SU-DHL-6 (cell line): ENCODE results near the gene GZMM.

Experiments used
- H2AFZ ChIP-seq: fragments of 200-600 bp; sonication (generic); 2 replicates; pipeline ENCODE4 v1.6.1; 2014; ENCODE audit warnings: low read depth, mild to moderate bottlenecking, moderate library complexity, mixed read lengths, antibody characterized with exemption, low read length; ENCODE audit not compliant: severe bottlenecking
- H3F3A ChIP-seq: fragments of 200-600 bp; shearing (Covaris generic); 2 replicates; pipeline ENCODE4 v1.6.0; 2016; ENCODE audit warnings: antibody characterized with exemption, mild to moderate bottlenecking; ENCODE audit not compliant: insufficient read depth
- H3K27ac ChIP-seq: fragments of 200-600 bp; sonication (generic); 2 replicates; pipeline ENCODE4 v1.5.1; 2016; ENCODE audit warnings: low read depth, mild to moderate bottlenecking, low read length, moderate library complexity, mixed read lengths
- H3K27me3 ChIP-seq: fragments of 200-600 bp; sonication (generic), shearing (Covaris generic); 2 replicates; pipeline ENCODE4 v1.6.0; 2014; ENCODE audit warnings: mild to moderate bottlenecking, low read length
- H3K36me3 ChIP-seq: fragments of 200-600 bp; sonication (generic); 2 replicates; pipeline ENCODE4 v1.6.1; 2014; ENCODE audit warnings: mild to moderate bottlenecking, low read length, mixed read lengths
- H3K4me2 ChIP-seq: fragments of 300-600, 200-600 bp; shearing (Covaris generic), sonication (generic); 2 replicates; pipeline ENCODE4 v1.6.0; 2014; ENCODE audit warnings: low read length, low read depth, mild to moderate bottlenecking; ENCODE audit not compliant: poor library complexity, severe bottlenecking
- H3K4me3 ChIP-seq: fragments of 200-600 bp; sonication (generic); 2 replicates; pipeline ENCODE4 v1.5.1; 2014; ENCODE audit warnings: antibody characterized with exemption, low read length, mild to moderate bottlenecking, mixed read lengths; ENCODE audit not compliant: insufficient read depth, poor library complexity, severe bottlenecking
- H3K79me2 ChIP-seq: fragments of 200-600 bp; sonication (generic); 2 replicates; pipeline ENCODE4 v1.6.1; 2014; ENCODE audit warnings: mild to moderate bottlenecking, low read length, moderate library complexity; ENCODE audit not compliant: insufficient read depth
- H3K9ac ChIP-seq: fragments of 200-600 bp; sonication (generic); 2 replicates; pipeline ENCODE4 v1.7.0; 2014; ENCODE audit warnings: mild to moderate bottlenecking, low read length
- H3K9me2 ChIP-seq: fragments of 200-600 bp; sonication (generic); replicated peaks from 2 replicates; pipeline ENCODE4 v1.6.1; 2014; ENCODE audit warnings: low read length; ENCODE audit not compliant: insufficient read depth
- H3K9me3 ChIP-seq: fragments of 200-600 bp; sonication (generic); 2 replicates; pipeline ENCODE4 v1.6.1; 2014; ENCODE audit warnings: low read length, mixed read lengths; ENCODE audit not compliant: insufficient read depth
- H4K20me1 ChIP-seq: fragments of 200-600 bp; sonication (generic); 2 replicates; pipeline ENCODE4 v1.6.1; 2014; ENCODE audit warnings: low read depth, mild to moderate bottlenecking, antibody characterized with exemption, low read length, moderate library complexity, mixed read lengths
- CTCF ChIP-seq: fragments of 200-600 bp; sonication (generic); IDR thresholded peaks from one replicate; pipeline ENCODE4 v1.5.1; 2017; ENCODE audit warnings: antibody characterized with exemption, mild to moderate bottlenecking, low read length, moderate library complexity; ENCODE audit not compliant: insufficient read depth, poor library complexity, severe bottlenecking
- EZH2phosphoT487 ChIP-seq: fragments of 200-600 bp; sonication (generic), shearing (Covaris generic); conservative IDR thresholded peaks from 2 replicates; pipeline ENCODE4 v1.6.1; 2018; ENCODE audit warnings: mild to moderate bottlenecking, antibody characterized with exemption, low read length, moderate library complexity, mixed read lengths

The GZMM gene

DNA sequence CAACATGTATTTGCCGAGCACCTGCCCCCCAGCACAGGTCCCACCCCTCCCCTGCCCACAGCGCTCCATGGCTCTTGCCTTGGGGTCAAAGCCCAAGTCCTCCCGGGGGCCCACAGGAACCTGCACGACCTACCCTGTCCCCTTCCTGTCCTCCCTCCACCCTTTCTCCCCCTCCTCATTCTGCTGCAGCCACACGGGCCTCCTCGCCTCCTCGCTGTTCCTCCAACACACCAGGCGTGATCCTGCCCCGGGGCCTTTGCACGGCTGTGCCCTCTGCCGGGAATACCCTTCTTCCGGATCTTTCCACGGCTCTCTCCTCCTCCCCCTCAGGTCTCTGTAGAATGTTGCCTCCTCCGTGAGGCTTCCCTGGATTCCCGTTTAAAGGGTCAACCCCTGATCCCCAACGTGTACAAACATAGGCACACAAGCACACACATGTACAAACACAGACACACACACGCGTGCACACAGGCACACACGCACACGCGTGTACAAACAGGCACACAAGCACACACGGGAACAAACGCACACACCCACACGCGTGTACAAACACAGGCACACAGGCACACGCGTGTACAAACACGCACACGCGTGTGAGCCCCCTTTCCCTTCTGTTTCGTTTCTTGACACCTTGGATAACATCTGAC lies 44.8 kb upstream of the GZMM start:
- H3K79me2 ChIP-seq, result no peaks in the 10 kb centered on the region
- H3K4me2 ChIP-seq, result no peak overlapping the region
- H3K9me2 ChIP-seq, result no peaks in the 10 kb centered on the region
- H4K20me1 ChIP-seq, result no peaks in the 10 kb centered on the region
- H3K36me3 ChIP-seq, result no peaks in the 10 kb centered on the region
- no peak overlapping the region for H3K4me3 ChIP-seq
- H3K27me3 ChIP-seq, result no peaks in the 10 kb centered on the region
- TF ChIP-seq CTCF (no peak), EZH2phosphoT487 (no peak)
- no peaks in the 10 kb centered on the region for H3F3A ChIP-seq
- H2AFZ ChIP-seq, result no peak overlapping the region
- H3K9ac ChIP-seq, result no peak overlapping the region
- H3K27ac ChIP-seq, result no peak overlapping the region
- H3K9me3 ChIP-seq, result no peaks in the 10 kb centered on the region

- H3K27ac ChIP-seq, result no peak overlapping the region
- no peaks in the 10 kb centered on the region for H3K36me3 ChIP-seq
- H3K4me2 ChIP-seq, result no peak overlapping the region
- H3K9me2 ChIP-seq, result no peaks in the 10 kb centered on the region
- no peaks in the 10 kb centered on the region for H4K20me1 ChIP-seq
- no peak overlapping the region for H3K4me3 ChIP-seq
- H3K9ac ChIP-seq, result no peak overlapping the region
- H3K79me2 ChIP-seq, result no peaks in the 10 kb centered on the region
- H3F3A ChIP-seq, result no peaks in the 10 kb centered on the region
- no peaks in the 10 kb centered on the region for H3K9me3 ChIP-seq
- no peak overlapping the region for H2AFZ ChIP-seq
- TF ChIP-seq EZH2phosphoT487 (no peak), CTCF (no peak)
- no peaks in the 10 kb centered on the region for H3K27me3 ChIP-seq
Observed at GRCh38 chr19:501646-502045, 42.2 kb upstream of the GZMM start.

DNA sequence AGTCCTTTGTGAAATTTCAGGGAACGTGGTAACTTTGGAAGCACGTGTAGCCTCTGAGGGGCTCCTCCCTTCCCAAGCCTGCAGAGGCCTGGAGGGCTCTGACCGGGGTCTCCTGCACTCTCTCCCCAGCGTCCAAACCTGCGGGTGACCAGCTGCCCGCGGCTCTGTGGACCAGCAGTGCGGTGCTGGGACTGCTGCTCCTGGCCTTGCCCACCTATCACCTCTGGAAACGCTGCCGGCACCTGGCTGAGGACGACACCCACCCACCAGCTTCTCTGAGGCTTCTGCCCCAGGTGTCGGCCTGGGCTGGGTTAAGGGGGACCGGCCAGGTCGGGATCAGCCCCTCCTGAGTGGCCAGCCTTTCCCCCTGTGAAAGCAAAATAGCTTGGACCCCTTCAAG lies 39.2 kb upstream of the GZMM start:
- Histone ChIP-seq H3K9ac (no peak overlapping the region), H4K20me1 (no peaks in the 10 kb centered on the region), H3K9me3 (no peaks in the 10 kb centered on the region), H3K27ac (no peak overlapping the region), H3K4me3 (no peak overlapping the region), H3K36me3 (no peaks in the 10 kb centered on the region), H3K79me2 (no peaks in the 10 kb centered on the region), H2AFZ (no peak overlapping the region), H3F3A (no peaks in the 10 kb centered on the region), H3K27me3 (no peaks in the 10 kb centered on the region), H3K9me2 (no peaks in the 10 kb centered on the region), H3K4me2 (no peak overlapping the region)
- TF ChIP-seq CTCF (no peak), EZH2phosphoT487 (no peak)
